Kidney epithelial cell (primary cell): Measurements from ENCODE around the gene TSBP1. TPM values are rescaled to one million over a fixed set of nuclear protein-coding genes. Genes with fewer than 3 reads are reported as not detected.

ENCODE experiments used
- DNase-seq: peaks from one replicate; pipeline ENCODE4 v3.0.0-alpha.2; 2010; ENCODE audit warnings: low read depth
- H3K27me3 ChIP-seq: 2 replicates; pipeline ENCODE4 v1.6.0; 2011; ENCODE audit warnings: low read length; ENCODE audit not compliant: control insufficient read depth, insufficient read depth
- H3K36me3 ChIP-seq: 2 replicates; pipeline ENCODE4 v1.5.1; 2011; ENCODE audit warnings: low read length; ENCODE audit not compliant: control insufficient read depth, insufficient read depth
- H3K4me3 ChIP-seq: 2 replicates; pipeline ENCODE4 v1.5.1; 2011; ENCODE audit warnings: low read depth, mild to moderate bottlenecking, control low read depth, low read length
- total RNA-seq: library from RNA; depleted of rRNA; stranded (reverse); fragments of >200 nt; gene quantifications from 2 replicates; pipeline ENCODE4 v1.2.3, GENCODE V29; 2015
- TF ChIP-seq, protein P1 (sequence below): IDR thresholded peaks from 2 replicates; pipeline ENCODE4 v1.5.1; 2011; ENCODE audit warnings: mild to moderate bottlenecking, moderate library complexity, low read length, control low read depth, inconsistent platforms; ENCODE audit not compliant: insufficient read depth, poor library complexity, severe bottlenecking

Gene TSBP1
- total RNA-seq, 1 donor from 2014 or later = not detected

GRCh38 chr6:32410906-32411305, 39.2 kb upstream of the TSBP1 start:
- H3K27me3 ChIP-seq = peaks cover 25% of the 10 kb centered on the region
- no peaks in the 10 kb centered on the region for H3K36me3 ChIP-seq
- TF ChIP-seq, protein P1, sequence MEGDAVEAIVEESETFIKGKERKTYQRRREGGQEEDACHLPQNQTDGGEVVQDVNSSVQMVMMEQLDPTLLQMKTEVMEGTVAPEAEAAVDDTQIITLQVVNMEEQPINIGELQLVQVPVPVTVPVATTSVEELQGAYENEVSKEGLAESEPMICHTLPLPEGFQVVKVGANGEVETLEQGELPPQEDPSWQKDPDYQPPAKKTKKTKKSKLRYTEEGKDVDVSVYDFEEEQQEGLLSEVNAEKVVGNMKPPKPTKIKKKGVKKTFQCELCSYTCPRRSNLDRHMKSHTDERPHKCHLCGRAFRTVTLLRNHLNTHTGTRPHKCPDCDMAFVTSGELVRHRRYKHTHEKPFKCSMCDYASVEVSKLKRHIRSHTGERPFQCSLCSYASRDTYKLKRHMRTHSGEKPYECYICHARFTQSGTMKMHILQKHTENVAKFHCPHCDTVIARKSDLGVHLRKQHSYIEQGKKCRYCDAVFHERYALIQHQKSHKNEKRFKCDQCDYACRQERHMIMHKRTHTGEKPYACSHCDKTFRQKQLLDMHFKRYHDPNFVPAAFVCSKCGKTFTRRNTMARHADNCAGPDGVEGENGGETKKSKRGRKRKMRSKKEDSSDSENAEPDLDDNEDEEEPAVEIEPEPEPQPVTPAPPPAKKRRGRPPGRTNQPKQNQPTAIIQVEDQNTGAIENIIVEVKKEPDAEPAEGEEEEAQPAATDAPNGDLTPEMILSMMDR = no peak
- no peak for DNase-seq
- H3K4me3 ChIP-seq = no peak overlapping the region

DNA sequence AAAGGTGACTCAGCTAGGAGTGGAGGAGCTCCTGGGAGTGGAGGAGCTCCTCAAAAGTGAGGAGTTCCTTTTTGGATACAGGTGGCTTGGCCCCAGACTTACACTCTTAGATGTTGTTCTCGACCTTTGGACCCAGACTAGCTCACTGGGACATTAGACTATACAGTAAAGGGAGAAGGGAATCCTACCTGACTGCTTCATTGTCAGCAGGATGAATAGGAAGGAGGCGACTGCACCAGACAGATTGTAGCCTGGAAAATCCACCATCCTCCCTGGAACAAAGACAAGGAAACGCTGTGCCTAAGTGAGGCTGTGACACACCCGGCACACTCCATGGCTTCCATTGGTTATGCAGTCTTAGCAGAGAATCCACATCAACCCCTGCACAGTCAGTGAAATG, 35.2 kb upstream of the TSBP1 start, which contains the start of gene BTNL2:
Gene BTNL2 (minus strand): TSS at position 325 of the 400 bp plus-strand sequence. CDS start 58 bp downstream, at position 267.
- DNase-seq = no peak
- Histone ChIP-seq H3K4me3 (no peak within 1 kb of the TSS), H3K36me3 (no peaks in the 10 kb centered on the region), H3K27me3 (peaks cover 27% of the 10 kb centered on the region)
- TF ChIP-seq, protein P1 = no peak

- TF ChIP-seq, protein P1 = no peak
- Histone ChIP-seq H3K27me3 (peaks cover 29% of the 10 kb centered on the region), H3K4me3 (no peak overlapping the region), H3K36me3 (no peaks in the 10 kb centered on the region)
- no peak for DNase-seq
Measured at GRCh38 chr6:32406197-32406596, 34.5 kb upstream of the TSBP1 start.

DNA sequence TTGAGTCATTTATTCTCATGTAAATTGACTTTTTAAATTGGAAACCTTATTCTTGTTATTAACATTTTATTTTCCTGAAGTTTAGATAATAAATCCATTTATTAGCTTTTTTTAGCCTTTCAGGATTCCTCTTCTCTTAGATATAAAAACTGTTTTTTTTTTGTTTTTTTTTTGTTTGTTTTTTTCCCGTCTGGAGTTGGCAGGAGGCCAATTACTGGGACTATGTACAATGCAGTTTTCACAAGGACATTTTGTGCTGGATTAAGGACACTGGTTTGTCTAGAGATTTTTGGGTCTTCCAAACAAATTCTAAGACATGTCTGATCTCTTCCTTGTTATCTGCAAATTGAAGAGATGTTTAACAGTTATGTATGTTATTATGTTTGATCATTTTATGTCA, 34.0 kb upstream of the TSBP1 start:
- TF ChIP-seq, protein P1 = no peak
- Histone ChIP-seq H3K27me3 (peaks cover 26% of the 10 kb centered on the region), H3K4me3 (no peak overlapping the region), H3K36me3 (no peaks in the 10 kb centered on the region)
- DNase-seq = no peak

DNA sequence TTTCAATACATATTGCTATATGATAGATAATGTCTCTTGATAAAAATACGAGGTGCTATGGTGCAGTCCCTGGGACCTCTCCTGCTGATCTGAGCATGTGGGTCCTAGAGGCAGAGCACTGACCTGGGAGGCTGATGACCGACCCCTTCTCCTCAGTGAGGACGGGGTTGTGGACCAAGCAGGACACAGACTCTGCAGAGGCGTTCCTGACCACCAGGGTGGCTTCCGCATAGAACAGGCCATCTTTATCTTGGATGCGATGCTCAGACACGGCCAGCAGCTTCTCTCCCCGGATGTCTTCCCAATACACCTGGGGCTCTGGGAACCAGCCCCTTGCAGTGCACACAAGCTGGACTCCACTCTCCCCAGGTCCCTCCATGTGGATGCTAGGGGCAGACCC, 31.1 kb upstream of the TSBP1 start:
- DNase-seq = no peak
- H3K4me3 ChIP-seq = no peak overlapping the region
- H3K36me3 ChIP-seq = no peaks in the 10 kb centered on the region
- H3K27me3 ChIP-seq = peaks cover 23% of the 10 kb centered on the region
- TF ChIP-seq, protein P1 = no peak

GRCh38 chr6:32401284-32401963, 29.7 kb upstream of the TSBP1 start:
- no peak for DNase-seq
- Histone ChIP-seq H3K4me3 (no peak overlapping the region), H3K36me3 (no peaks in the 10 kb centered on the region), H3K27me3 (peaks cover 17% of the 10 kb centered on the region)
- TF ChIP-seq, protein P1 = no peak
